ENCODE measurements around the gene KRTAP29-1.

GRCh38 chr17:41326173-41327145, 23.8 kb upstream of the KRTAP29-1 start:
- TF ChIP-seq CTCF (conservative IDR thresholded peaks at IDR 0.05; ENCODE audit: low read depth, low read length): no peak
- TF ChIP-seq EZH2 (IDR thresholded peaks at IDR 0.05; ENCODE audit: borderline replicate concordance, low read depth, low read length, poor library complexity, severe bottlenecking): no peak
